ENCODE data around the gene HDAC4. TPM values are rescaled to one million over a fixed set of nuclear protein-coding genes. Genes with fewer than 3 reads are reported as not detected.

HDAC4 gene
- total and polyA plus RNA-seq, 9 of the 15 experiments (the other 6 are each of a cell fraction or from before 2014, with no cell fraction given): 0.11 to 20.2 (median 4.0) TPM

DNA sequence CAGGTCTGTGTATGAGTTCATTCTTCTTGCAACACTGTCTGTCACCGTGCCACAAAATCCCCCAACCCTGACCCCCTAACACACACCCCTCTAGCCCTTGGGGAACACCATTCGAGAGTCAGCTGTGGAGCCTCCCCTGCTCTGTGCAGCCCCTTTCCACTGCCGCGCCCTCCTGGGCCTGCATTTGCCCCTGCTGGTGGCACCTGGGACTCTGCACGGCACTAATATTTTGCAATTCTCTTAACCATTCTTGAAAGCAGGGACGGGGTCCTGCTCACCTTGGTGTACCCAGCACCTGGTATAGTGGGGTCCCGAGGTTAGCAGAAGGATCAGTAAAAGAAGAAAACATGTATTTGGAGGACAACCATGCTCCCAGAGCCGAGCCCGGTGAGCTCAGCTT lies 124.0 kb downstream of the HDAC4 start:
- CTCF ChIA-PET (ENCODE audit: low intra/inter-chr PET ratio): no interaction called here

More for the DNA sequence above, 124.0 kb downstream of the HDAC4 start:
- H3K36me3 ChIP-seq (ENCODE audit: control insufficient read depth, insufficient read depth, low read length): no peaks in the 10 kb centered on the region
- H3K27me3 ChIP-seq (ENCODE audit: control insufficient read depth in 2 of 2, insufficient read depth in 2 of 2, low read length in 2 of 2): no peaks in the 10 kb centered on the region; a peak in 1 of 5 replicates
- TF ChIP-seq, protein P1, sequence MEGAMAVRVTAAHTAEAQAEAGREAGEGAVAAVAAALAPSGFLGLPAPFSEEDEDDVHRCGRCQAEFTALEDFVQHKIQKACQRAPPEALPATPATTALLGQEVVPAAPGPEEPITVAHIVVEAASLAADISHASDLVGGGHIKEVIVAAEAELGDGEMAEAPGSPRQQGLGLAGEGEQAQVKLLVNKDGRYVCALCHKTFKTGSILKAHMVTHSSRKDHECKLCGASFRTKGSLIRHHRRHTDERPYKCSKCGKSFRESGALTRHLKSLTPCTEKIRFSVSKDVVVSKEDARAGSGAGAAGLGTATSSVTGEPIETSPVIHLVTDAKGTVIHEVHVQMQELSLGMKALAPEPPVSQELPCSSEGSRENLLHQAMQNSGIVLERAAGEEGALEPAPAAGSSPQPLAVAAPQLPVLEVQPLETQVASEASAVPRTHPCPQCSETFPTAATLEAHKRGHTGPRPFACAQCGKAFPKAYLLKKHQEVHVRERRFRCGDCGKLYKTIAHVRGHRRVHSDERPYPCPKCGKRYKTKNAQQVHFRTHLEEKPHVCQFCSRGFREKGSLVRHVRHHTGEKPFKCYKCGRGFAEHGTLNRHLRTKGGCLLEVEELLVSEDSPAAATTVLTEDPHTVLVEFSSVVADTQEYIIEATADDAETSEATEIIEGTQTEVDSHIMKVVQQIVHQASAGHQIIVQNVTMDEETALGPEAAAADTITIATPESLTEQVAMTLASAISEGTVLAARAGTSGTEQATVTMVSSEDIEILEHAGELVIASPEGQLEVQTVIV (CRISPR knock-in tag; IDR thresholded peaks at IDR 0.05; ENCODE audit: borderline replicate concordance): no peak
- TF ChIP-seq XRCC4 (IDR thresholded peaks at IDR 0.05; ENCODE audit: extremely low read depth, insufficient read depth, insufficient read length) (no peak), CEBPB (tag; IDR thresholded peaks at IDR 0.05) (peak; percentile 37; the same call in 1 of the 2 replicates), ZNF282 (CRISPR knock-in tag; IDR thresholded peaks at IDR 0.05) (no peak), MYC (IDR thresholded peaks at IDR 0.05; ENCODE audit: low read depth, low read length) (no peak), MYC (CRISPR knock-in tag; IDR thresholded peaks at IDR 0.05; ENCODE audit: borderline replicate concordance, low read depth) (no peak)
- intact Hi-C loops (cut with micrococcal nuclease) (no loop called here), in situ Hi-C loops (cut with MboI) (no loop called here)
- peaks cover 64 to 67% of the 10 kb centered on the region in 2 experiments for H3K4me1 ChIP-seq (replicated peaks in 1 of 2; ENCODE audit: control insufficient read depth in 2 of 2, insufficient read depth in 2 of 2, low read length in 2 of 2)
- H3K9ac ChIP-seq (ENCODE audit: insufficient read depth in 1 of 2, low read depth in 2 of 2, low read length in 2 of 2): peak overlapping the region; percentile 70 to 84
- POLR2A ChIA-PET: interaction anchor here (0.8 kb wide), 1 partner anchor 138 kb away, joined by 3 read pairs; no protein-coding TSS in a partner anchor
- peaks cover 77% of the 10 kb centered on the region for H3K79me2 ChIP-seq (ENCODE audit: control insufficient read depth, insufficient read depth, low read length)
- no peaks in the 10 kb centered on the region for H3K9me3 ChIP-seq (replicated peaks; ENCODE audit: control insufficient read depth, insufficient read depth, low read depth, low read length)
- peaks cover 3% of the 10 kb centered on the region for H3K9me1 ChIP-seq (ENCODE audit: control insufficient read depth, insufficient read depth, low read length)
- 73% methylated on average over 5 of the region's 9 CpGs for WGBS (ENCODE audit: insufficient coverage, low coverage, missing lambda C conversion rate)
- H4K20me1 ChIP-seq (replicated peaks; ENCODE audit: control insufficient read depth, insufficient read depth, low read length): no peaks in the 10 kb centered on the region
- BruUV-seq (replicated peaks): no TSS peak
- DNase-seq (ENCODE audit: extremely low read depth in 1 of 4, low spot score in 3 of 4): no peak
- peak overlapping the region; percentile 97 for H3K27ac ChIP-seq (ENCODE audit: extremely low read depth, low read depth, low read length)
- H3K4me2 ChIP-seq (ENCODE audit: insufficient read depth, low read length): peak overlapping the region; percentile 87
- no peak overlapping the region for H2AFZ ChIP-seq (ENCODE audit: low read depth, low read length)
- 0 out of 2 replicates have a peak overlapping the region, but pooled peaks have one; percentile 3 for H3K4me3 ChIP-seq
- no peak for ATAC-seq
- no peak for FAIRE-seq
